Endodermal cell (in vitro differentiated cells): ENCODE measurements around the gene GPSM1. TPM values are rescaled to one million over a fixed set of nuclear protein-coding genes. Genes with fewer than 3 reads are reported as not detected.

ENCODE experiments used
- DNase-seq: peaks from one replicate; pipeline ENCODE4 v3.0.0-alpha.2; 2017
- H3K27ac ChIP-seq: 2 replicates; pipeline ENCODE4 v1.5.1; 2013; ENCODE audit warnings: mild to moderate bottlenecking, low read depth, low read length, moderate library complexity
- H3K27me3 ChIP-seq: 2 replicates; pipeline ENCODE4 v1.6.1; 2013; ENCODE audit warnings: mild to moderate bottlenecking, low read length, moderate library complexity; ENCODE audit not compliant: insufficient read depth, control insufficient read depth, poor library complexity, severe bottlenecking
- H3K36me3 ChIP-seq: 2 replicates; pipeline ENCODE4 v1.7.0; 2013; ENCODE audit warnings: mild to moderate bottlenecking, low read length, moderate library complexity; ENCODE audit not compliant: control insufficient read depth, insufficient read depth
- H3K4me1 ChIP-seq: one replicate; pipeline ENCODE4 v1.7.0; 2013; ENCODE audit warnings: low read length; ENCODE audit not compliant: control insufficient read depth, insufficient read depth
- H3K4me3 ChIP-seq: 2 replicates; pipeline ENCODE4 v1.5.1; 2013; ENCODE audit warnings: mild to moderate bottlenecking, low read length, moderate library complexity
- H3K9ac ChIP-seq: 2 replicates; pipeline ENCODE4 v1.6.1; 2013; ENCODE audit warnings: mild to moderate bottlenecking, low read length, moderate library complexity; ENCODE audit not compliant: poor library complexity, severe bottlenecking; ENCODE audit errors: extremely low read depth
- H3K9me3 ChIP-seq: 2 replicates; pipeline ENCODE4 v1.6.1; 2013; ENCODE audit warnings: mild to moderate bottlenecking, low read length, moderate library complexity; ENCODE audit not compliant: control insufficient read depth
- H3K27ac Mint-ChIP-seq: 2 replicates; pipeline ENCODE4 v1.8.0; 2020; ENCODE audit warnings: mixed read lengths
- H3K27me3 Mint-ChIP-seq: 2 replicates; pipeline ENCODE4 v1.8.0; 2021; ENCODE audit warnings: mild to moderate bottlenecking, mixed read lengths; ENCODE audit not compliant: insufficient read depth
- H3K36me3 Mint-ChIP-seq: 2 replicates; pipeline ENCODE4 v1.8.0; 2020; ENCODE audit warnings: low read depth, mixed read lengths
- H3K4me1 Mint-ChIP-seq: 2 replicates; pipeline ENCODE4 v1.8.0; 2020; ENCODE audit warnings: mixed read lengths
- H3K4me3 Mint-ChIP-seq: 2 replicates; pipeline ENCODE4 v1.8.0; 2020; ENCODE audit warnings: mild to moderate bottlenecking, moderate library complexity, mixed read lengths
- H3K9me3 Mint-ChIP-seq: 2 replicates; pipeline ENCODE4 v1.8.0; 2020; ENCODE audit warnings: mild to moderate bottlenecking, mixed read lengths
- CTCF ChIP-seq: fragments of 200-600 bp; sonication (generic); conservative IDR thresholded peaks from 2 replicates; pipeline ENCODE4 v1.5.0; 2021; ENCODE audit warnings: antibody characterized with exemption, mild to moderate bottlenecking
- WGBS, 2 experiments: methylation state at CpG; one replicate each; pipeline versions ENCODE4 v1.1.5 to v1.1.7; 2013; ENCODE audit warnings: missing lambda C conversion rate in 2 of 2, mixed read lengths in 1 of 2; ENCODE audit not compliant: insufficient coverage in 1 of 2, insufficient read length in 1 of 2; 5-methylcytosine and 5-hydroxymethylcytosine counted together
- total RNA-seq, 2 donors: library from RNA; stranded (reverse); fragmentation: NEBNext Ultra II Directional in 1 of 2; extraction: Animal tissue kit (Norgen Biotek cat#: 25700) in 1 of 2; gene quantifications; 2 replicates in 1 of 2; 3 replicates in 1 of 2; pipeline ENCODE4 v1.2.1, GENCODE V29; 2021

The GPSM1 gene
- total RNA-seq, 2 donors from 2014 or later, result 37.2 to 38.6 TPM

- no peak for DNase-seq
- Histone ChIP-seq H3K9me3 (no peaks in the 10 kb centered on the region), H3K36me3 (no peaks in the 10 kb centered on the region), H3K4me1 (no peaks in the 10 kb centered on the region), H3K9ac (no peak overlapping the region), H3K4me3 (no peak overlapping the region), H3K27ac (no peak overlapping the region), H3K27me3 (no peaks in the 10 kb centered on the region)
- 80 to 96% methylated on average over 1 of the region's 1 CpG for WGBS, 2 experiments
- Mint-ChIP-seq H3K27me3 (no peaks in the 10 kb centered on the region), H3K4me1 (no peaks in the 10 kb centered on the region), H3K9me3 (no peaks in the 10 kb centered on the region), H3K4me3 (no peak overlapping the region), H3K27ac (no peak overlapping the region), H3K36me3 (no peaks in the 10 kb centered on the region)
- no peak for TF ChIP-seq CTCF
These were observed 48.4 kb upstream of the GPSM1 start for GRCh38 chr9:136278894-136279293.

GRCh38 chr9:136279471-136279870 lies 47.9 kb upstream of the GPSM1 start:
- H3K36me3 Mint-ChIP-seq, result no peaks in the 10 kb centered on the region
- no peaks in the 10 kb centered on the region for H3K9me3 Mint-ChIP-seq
- no peak for TF ChIP-seq CTCF
- no peak overlapping the region for H3K27ac Mint-ChIP-seq
- H3K27me3 Mint-ChIP-seq, result no peaks in the 10 kb centered on the region
- Histone ChIP-seq H3K4me1 (no peaks in the 10 kb centered on the region), H3K36me3 (no peaks in the 10 kb centered on the region), H3K9me3 (no peaks in the 10 kb centered on the region), H3K27ac (no peak overlapping the region), H3K4me3 (no peak overlapping the region), H3K9ac (no peak overlapping the region), H3K27me3 (no peaks in the 10 kb centered on the region)
- WGBS, 2 experiments, result 87 to 99% methylated on average over 5 to 6 of the region's 6 CpGs
- no peaks in the 10 kb centered on the region for H3K4me1 Mint-ChIP-seq
- H3K4me3 Mint-ChIP-seq, result no peak overlapping the region
- no peak for DNase-seq

GRCh38 chr9:136280535-136281315 lies 46.6 kb upstream of the GPSM1 start:
- H3K27ac ChIP-seq, result no peak overlapping the region
- no peaks in the 10 kb centered on the region for H3K27me3 ChIP-seq
- no peak overlapping the region for H3K27ac Mint-ChIP-seq
- no peak overlapping the region for H3K4me3 ChIP-seq
- DNase-seq, result no peak
- H3K4me1 Mint-ChIP-seq, result no peaks in the 10 kb centered on the region
- no peak overlapping the region for H3K9ac ChIP-seq
- H3K27me3 Mint-ChIP-seq, result no peaks in the 10 kb centered on the region
- 88 to 92% methylated on average over 13 to 16 of the region's 16 CpGs for WGBS, 2 experiments
- no peak for TF ChIP-seq CTCF
- H3K36me3 ChIP-seq, result no peaks in the 10 kb centered on the region
- H3K4me1 ChIP-seq, result no peaks in the 10 kb centered on the region
- H3K36me3 Mint-ChIP-seq, result no peaks in the 10 kb centered on the region
- H3K9me3 ChIP-seq, result no peaks in the 10 kb centered on the region
- H3K4me3 Mint-ChIP-seq, result no peak overlapping the region
- no peaks in the 10 kb centered on the region for H3K9me3 Mint-ChIP-seq
